Measurements from ENCODE around the gene MACROD2. TPM values are rescaled to one million over a fixed set of nuclear protein-coding genes. Genes with fewer than 3 reads are reported as not detected.

MACROD2 gene
- total RNA-seq, 4 donors from 2014 or later, result 8.7 to 17.8 (median 10.8) TPM

DNA sequence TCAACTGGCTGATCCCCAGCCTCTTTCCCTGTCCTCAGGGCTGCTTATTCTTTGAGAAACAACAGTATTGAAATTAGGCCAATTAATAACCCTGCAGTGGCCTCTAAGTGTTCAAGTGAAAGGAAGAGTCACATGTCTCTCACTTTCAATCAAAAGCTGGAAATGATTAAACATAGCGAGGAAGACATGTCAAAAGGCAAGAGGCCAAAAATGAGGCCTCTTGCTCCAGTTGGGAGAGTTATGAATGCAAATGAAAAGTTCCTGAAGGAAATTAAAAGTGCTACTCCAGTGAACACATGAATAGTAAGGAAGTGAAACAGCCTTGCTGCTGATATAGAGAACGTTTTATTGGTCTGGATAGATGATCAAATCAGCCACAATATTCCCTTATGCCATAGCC lies 131.5 kb downstream of the MACROD2 start:
- Histone ChIP-seq H3K4me3 (replicated peaks in 1 of 3) (no peak overlapping the region), H3K27me3 (no peaks in the 10 kb centered on the region), H3K36me3 (no peaks in the 10 kb centered on the region), H3K9me3 (no peaks in the 10 kb centered on the region), H3K27ac (no peak overlapping the region), H3K4me1 (no peaks in the 10 kb centered on the region)
- DNase-seq, result no peak
- WGBS, 2 donors, result 76 to 85% methylated on average over 2 of the region's 2 CpGs
- intact Hi-C loops (cut with DNase I), result no loop called here
- no peak for TF ChIP-seq POLR2A (IDR thresholded peaks at IDR 0.05)
- TF ChIP-seq, protein P1, sequence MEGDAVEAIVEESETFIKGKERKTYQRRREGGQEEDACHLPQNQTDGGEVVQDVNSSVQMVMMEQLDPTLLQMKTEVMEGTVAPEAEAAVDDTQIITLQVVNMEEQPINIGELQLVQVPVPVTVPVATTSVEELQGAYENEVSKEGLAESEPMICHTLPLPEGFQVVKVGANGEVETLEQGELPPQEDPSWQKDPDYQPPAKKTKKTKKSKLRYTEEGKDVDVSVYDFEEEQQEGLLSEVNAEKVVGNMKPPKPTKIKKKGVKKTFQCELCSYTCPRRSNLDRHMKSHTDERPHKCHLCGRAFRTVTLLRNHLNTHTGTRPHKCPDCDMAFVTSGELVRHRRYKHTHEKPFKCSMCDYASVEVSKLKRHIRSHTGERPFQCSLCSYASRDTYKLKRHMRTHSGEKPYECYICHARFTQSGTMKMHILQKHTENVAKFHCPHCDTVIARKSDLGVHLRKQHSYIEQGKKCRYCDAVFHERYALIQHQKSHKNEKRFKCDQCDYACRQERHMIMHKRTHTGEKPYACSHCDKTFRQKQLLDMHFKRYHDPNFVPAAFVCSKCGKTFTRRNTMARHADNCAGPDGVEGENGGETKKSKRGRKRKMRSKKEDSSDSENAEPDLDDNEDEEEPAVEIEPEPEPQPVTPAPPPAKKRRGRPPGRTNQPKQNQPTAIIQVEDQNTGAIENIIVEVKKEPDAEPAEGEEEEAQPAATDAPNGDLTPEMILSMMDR (IDR thresholded peaks at IDR 0.05), result no peak

DNA sequence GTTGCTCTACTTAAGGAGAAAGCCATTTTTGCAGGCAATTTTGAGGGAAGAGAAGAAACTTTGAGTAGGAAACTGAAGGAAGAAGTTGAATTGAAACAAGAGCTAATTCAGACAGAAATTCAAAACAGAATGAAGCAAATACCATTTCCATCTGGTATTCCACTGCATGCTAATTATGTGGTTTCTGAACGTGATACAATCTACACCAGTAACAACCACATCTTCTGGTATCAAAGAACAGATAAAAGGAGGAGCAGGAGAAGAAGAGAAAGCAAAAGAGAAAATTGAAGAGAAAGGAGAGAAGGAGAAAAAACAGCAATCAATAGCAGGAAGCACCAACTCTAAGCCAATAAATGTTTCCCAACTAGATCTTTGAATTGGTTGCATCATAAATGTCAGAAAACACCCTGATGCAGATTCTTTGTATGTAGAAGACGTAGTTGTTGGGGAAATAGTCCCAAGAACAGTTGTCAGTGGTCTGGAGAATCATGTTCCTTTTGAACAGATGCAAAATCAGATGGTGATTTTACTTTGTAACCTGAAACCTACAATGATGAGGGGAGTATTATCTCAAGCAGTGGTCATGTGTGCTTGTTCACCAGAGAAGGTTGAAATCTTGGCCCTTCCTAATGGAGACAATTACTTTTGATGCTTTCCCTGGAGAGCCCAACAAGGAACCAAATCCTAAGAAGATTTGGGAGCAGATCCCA lies 132.4 kb downstream of the MACROD2 start:
- Histone ChIP-seq H3K9me3 (no peaks in the 10 kb centered on the region), H3K27ac (no peak overlapping the region), H3K4me3 (replicated peaks in 1 of 3) (no peak overlapping the region), H3K4me1 (no peaks in the 10 kb centered on the region), H3K27me3 (no peaks in the 10 kb centered on the region), H3K36me3 (no peaks in the 10 kb centered on the region)
- TF ChIP-seq, protein P1 (IDR thresholded peaks at IDR 0.05), result no peak
- no peak for TF ChIP-seq POLR2A (IDR thresholded peaks at IDR 0.05)
- WGBS, 2 donors, result 82 to 84% methylated on average over 2 of the region's 2 CpGs
- no peak for DNase-seq
- intact Hi-C loops (cut with DNase I), result no loop called here

DNA sequence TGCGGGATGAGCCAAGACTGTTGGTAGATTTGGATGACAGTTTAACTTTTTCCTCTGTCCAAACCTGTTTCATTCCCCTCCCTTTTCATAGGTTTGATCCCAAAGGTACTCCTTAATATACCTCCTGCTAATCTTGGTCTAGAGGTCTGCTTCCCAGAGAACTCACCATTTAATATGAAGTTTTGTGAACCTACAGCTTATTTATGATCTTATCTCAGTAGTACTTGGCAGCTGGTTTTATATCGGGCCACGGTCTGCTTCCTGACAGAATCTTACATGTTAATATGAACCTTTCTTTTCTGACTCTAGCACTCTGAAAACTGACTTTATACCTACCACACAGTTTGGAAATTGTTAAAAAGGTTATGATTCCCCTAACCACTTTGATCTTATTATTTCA lies 138.7 kb downstream of the MACROD2 start:
- intact Hi-C loops (cut with DNase I), result no loop called here
- TF ChIP-seq, protein P1 (IDR thresholded peaks at IDR 0.05), result no peak
- TF ChIP-seq POLR2A (IDR thresholded peaks at IDR 0.05), result no peak
- Histone ChIP-seq H3K27ac (no peak overlapping the region), H3K27me3 (no peaks in the 10 kb centered on the region), H3K9me3 (no peaks in the 10 kb centered on the region), H3K36me3 (no peaks in the 10 kb centered on the region), H3K4me1 (no peaks in the 10 kb centered on the region), H3K4me3 (replicated peaks in 1 of 3) (no peak overlapping the region)
- DNase-seq, result no peak
- 86 to 93% methylated on average over 3 of the region's 3 CpGs for WGBS, 2 donors

DNA sequence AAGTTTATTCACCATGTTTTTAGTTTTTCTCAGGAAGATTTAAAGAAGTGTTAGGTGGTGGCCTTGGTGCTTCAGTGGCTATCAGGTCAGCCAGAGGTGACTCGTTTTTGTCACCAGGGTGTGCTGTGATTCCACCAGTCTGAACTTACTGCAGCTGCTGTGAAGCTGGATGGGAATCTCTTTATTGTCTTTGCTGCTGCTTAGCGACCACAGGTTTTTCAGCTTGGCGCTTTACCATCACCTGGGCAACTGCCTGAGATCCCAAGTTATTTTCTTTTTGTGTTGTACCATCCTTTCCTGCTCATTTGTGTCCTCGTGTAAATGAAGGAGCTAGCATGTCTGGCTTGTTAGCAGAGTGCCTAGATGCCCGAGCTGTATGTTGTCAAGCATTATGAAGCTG lies 146.9 kb downstream of the MACROD2 start:
- peak; percentile 59 to 64 for DNase-seq
- 17 to 21% methylated on average over 5 of the region's 5 CpGs for WGBS, 2 donors
- intact Hi-C loops (cut with DNase I), result no loop called here

More for the DNA sequence above, 146.9 kb downstream of the MACROD2 start:
- H3K27ac ChIP-seq, result no peak overlapping the region
- TF ChIP-seq, protein P1 (IDR thresholded peaks at IDR 0.05), result peak in 4 of 6 experiments; percentile 31 to 77 (median 65)
- no peak for TF ChIP-seq POLR2A (IDR thresholded peaks at IDR 0.05)
- no peaks in the 10 kb centered on the region for H3K27me3 ChIP-seq
- H3K36me3 ChIP-seq, result no peaks in the 10 kb centered on the region
- H3K9me3 ChIP-seq, result no peaks in the 10 kb centered on the region
- no peak overlapping the region for H3K4me3 ChIP-seq (replicated peaks in 1 of 3)
- no peaks in the 10 kb centered on the region for H3K4me1 ChIP-seq
